Esophagus squamous epithelium (tissue), 5 donors: ENCODE data around the gene FPGT. TPM values are rescaled to one million over a fixed set of nuclear protein-coding genes. Genes with fewer than 3 reads are reported as not detected.
"Not testable (repeated sequence)": the region's sequence is repeated elsewhere in the genome, so short reads cannot be mapped to it uniquely, and the experiment has no call there.

ENCODE experiments used
- DNase-seq: peaks from one replicate; lab custom pipeline; 2025; lab: John Stamatoyannopoulos, UW
- H3K27ac ChIP-seq, 4 donors: fragments of 200-600 bp; sonication (generic); one replicate each; pipeline ENCODE4 v1.5.1; 2016 to 2019; ENCODE audit warnings: mild to moderate bottlenecking in 1 of 4
- H3K27me3 ChIP-seq, 4 donors: fragments of 200-600 bp; sonication (generic); 1 replicate in 3 of 4; 2 replicates in 1 of 4; pipeline versions ENCODE4 v1.5.1 to v1.6.0; 2017 to 2021; ENCODE audit warnings: antibody characterized with exemption in 1 of 4
- H3K36me3 ChIP-seq, 3 donors: fragments of 200-600 bp; sonication (generic); one replicate each; pipeline ENCODE4 v1.5.1; 2016 to 2019
- H3K4me1 ChIP-seq, 3 donors: fragments of 200-600 bp; sonication (generic); one replicate each; pipeline ENCODE4 v1.5.1; 2017 to 2019
- H3K4me3 ChIP-seq, 4 donors: fragments of 200-600 bp; sonication (generic); 1 replicate in 3 of 4; 2 replicates in 1 of 4; pipeline ENCODE4 v1.5.1; 2016 to 2019; ENCODE audit warnings: mild to moderate bottlenecking in 2 of 4, moderate library complexity in 1 of 4
- H3K9me3 ChIP-seq, 3 donors: fragments of 200-600 bp; sonication (generic); one replicate each; pipeline ENCODE4 v1.5.1; 2016 to 2019
- POLR2A ChIP-seq, 4 donors: fragments of 450-650 bp; IDR thresholded peaks; one replicate each; pipeline ENCODE4 v1.6.1; 2017; ENCODE audit warnings: antibody characterized with exemption in 4 of 4, mild to moderate bottlenecking in 4 of 4, moderate library complexity in 3 of 4
- WGBS, 2 donors: methylation state at CpG; one replicate each; pipeline ENCODE4 v1.1.5; 2018; 5-methylcytosine and 5-hydroxymethylcytosine counted together
- intact Hi-C: fragments of 100-400 bp; cut with DNase I; formaldehyde crosslinking; loops from one replicate; pipeline ENCODE4 v1.15.0; 2022
- total RNA-seq, 4 donors: library from RNA; depleted of rRNA; stranded (reverse); fragments of >200 nt; gene quantifications; one replicate each; pipeline ENCODE4 v1.1.0, GENCODE V29; 2016
- TF ChIP-seq, protein P1 (sequence below), 6 experiments: fragments of 450-650 bp in 4 of 6; fragments of 200-600 bp in 2 of 6; sonication (generic) in 2 of 6; IDR thresholded peaks; one replicate each; pipeline ENCODE4 v1.5.1; 2016 to 2019; ENCODE audit warnings: antibody characterized with exemption in 6 of 6, mild to moderate bottlenecking in 4 of 6, moderate library complexity in 4 of 6
- donor health status: DM: yes; HTN: yes; CAD: no.

The FPGT gene
- total RNA-seq, 4 donors from 2014 or later: 9.6 to 20.8 (median 14.6) TPM

DNA sequence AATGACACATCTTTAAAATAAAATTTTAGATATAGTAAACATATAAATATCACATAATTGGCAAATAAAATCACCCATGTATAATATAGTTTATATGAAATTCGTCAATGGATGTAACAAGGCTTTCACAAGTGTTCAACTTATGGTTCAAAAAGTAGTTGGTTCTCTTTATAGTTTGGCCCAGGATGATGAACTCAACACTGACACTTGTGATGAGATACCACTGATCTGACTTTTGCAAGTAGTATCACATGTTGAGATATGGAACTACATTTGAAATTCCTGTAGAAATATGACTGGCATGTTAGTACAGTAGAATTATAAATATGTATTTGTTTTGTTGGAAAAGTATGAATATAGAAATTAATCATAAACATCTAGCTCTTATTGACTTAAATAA is 39.0 kb downstream of the FPGT start:
- H3K4me1 ChIP-seq: no peaks in the 10 kb centered on the region
- intact Hi-C loops: no loop called here
- no peak for DNase-seq
- no peaks in the 10 kb centered on the region for H3K27me3 ChIP-seq
- WGBS, 2 donors: 42 to 58% methylated on average over 1 of the region's 1 CpG
- H3K27ac ChIP-seq: no peak overlapping the region
- no peaks in the 10 kb centered on the region for H3K9me3 ChIP-seq
- no peak overlapping the region for H3K4me3 ChIP-seq
- no peaks in the 10 kb centered on the region for H3K36me3 ChIP-seq
- no peak for TF ChIP-seq POLR2A (IDR thresholded peaks at IDR 0.05)
- TF ChIP-seq, protein P1, sequence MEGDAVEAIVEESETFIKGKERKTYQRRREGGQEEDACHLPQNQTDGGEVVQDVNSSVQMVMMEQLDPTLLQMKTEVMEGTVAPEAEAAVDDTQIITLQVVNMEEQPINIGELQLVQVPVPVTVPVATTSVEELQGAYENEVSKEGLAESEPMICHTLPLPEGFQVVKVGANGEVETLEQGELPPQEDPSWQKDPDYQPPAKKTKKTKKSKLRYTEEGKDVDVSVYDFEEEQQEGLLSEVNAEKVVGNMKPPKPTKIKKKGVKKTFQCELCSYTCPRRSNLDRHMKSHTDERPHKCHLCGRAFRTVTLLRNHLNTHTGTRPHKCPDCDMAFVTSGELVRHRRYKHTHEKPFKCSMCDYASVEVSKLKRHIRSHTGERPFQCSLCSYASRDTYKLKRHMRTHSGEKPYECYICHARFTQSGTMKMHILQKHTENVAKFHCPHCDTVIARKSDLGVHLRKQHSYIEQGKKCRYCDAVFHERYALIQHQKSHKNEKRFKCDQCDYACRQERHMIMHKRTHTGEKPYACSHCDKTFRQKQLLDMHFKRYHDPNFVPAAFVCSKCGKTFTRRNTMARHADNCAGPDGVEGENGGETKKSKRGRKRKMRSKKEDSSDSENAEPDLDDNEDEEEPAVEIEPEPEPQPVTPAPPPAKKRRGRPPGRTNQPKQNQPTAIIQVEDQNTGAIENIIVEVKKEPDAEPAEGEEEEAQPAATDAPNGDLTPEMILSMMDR (IDR thresholded peaks at IDR 0.05): no peak

DNA sequence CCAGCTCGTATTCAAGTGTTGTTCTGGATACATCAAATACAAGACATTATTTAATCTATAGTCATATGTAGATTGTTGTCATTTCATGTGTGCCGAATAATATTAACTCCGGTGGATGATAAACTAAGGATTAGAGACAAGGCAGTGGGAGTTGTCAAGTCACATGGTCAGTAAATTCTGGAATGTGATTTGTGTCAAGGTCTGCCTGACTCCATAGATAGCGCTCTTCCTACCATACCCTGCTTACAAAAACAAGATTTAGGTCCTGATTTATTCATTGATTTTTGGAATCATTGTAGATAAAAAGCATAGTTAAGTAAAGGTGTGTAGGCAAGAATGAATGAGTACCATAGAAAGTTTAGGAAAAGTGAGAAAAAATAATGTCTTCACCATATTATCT is 39.7 kb downstream of the FPGT start:
- Histone ChIP-seq H3K4me3 (no peak overlapping the region), H3K9me3 (no peaks in the 10 kb centered on the region), H3K27ac (no peak overlapping the region), H3K4me1 (no peaks in the 10 kb centered on the region), H3K36me3 (no peaks in the 10 kb centered on the region), H3K27me3 (no peaks in the 10 kb centered on the region)
- WGBS, 2 donors: 82 to 86% methylated on average over 4 of the region's 4 CpGs
- TF ChIP-seq, protein P1 (IDR thresholded peaks at IDR 0.05): no peak
- TF ChIP-seq POLR2A (IDR thresholded peaks at IDR 0.05): no peak
- DNase-seq: no peak
- intact Hi-C loops: no loop called here

DNA sequence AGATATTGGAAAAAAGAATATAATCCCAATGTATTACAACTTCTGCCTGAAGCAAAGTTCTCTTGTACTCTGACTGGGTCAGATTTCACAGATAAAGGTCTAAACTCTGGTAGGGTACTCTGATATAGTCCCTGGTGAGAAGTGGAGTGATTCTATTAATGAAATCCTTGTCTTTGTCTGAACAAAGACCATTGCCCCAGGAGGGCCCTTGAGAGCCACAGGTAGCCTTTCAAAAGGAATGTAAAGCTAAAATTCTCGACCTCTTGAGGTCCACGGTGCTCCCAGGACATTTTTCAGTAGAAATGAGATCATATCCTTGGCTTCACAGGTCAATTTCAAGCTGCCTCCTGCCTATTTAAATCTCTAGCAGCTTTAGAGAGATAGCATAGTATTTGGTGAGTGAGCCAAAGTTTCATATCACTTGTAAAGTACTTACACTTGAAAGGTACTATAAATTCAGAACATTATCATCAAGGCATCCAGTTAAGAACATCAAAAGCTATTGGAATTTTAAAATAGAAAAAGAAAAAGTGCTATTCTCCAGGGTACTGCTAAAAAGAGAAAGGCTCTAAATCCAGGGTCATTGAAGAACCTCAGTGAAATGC is 47.2 kb downstream of the FPGT start:
- H3K4me1 ChIP-seq: no peaks in the 10 kb centered on the region
- 4 to 14% methylated on average over 2 of the region's 2 CpGs for WGBS, 2 donors
- H3K36me3 ChIP-seq: no peaks in the 10 kb centered on the region
- no peak for TF ChIP-seq POLR2A (IDR thresholded peaks at IDR 0.05)
- TF ChIP-seq, protein P1 (IDR thresholded peaks at IDR 0.05): no peak
- no peaks in the 10 kb centered on the region for H3K27me3 ChIP-seq
- H3K27ac ChIP-seq: no peak overlapping the region
- no peaks in the 10 kb centered on the region for H3K9me3 ChIP-seq
- DNase-seq: no peak
- H3K4me3 ChIP-seq: no peak overlapping the region
- intact Hi-C loops: no loop called here

DNA sequence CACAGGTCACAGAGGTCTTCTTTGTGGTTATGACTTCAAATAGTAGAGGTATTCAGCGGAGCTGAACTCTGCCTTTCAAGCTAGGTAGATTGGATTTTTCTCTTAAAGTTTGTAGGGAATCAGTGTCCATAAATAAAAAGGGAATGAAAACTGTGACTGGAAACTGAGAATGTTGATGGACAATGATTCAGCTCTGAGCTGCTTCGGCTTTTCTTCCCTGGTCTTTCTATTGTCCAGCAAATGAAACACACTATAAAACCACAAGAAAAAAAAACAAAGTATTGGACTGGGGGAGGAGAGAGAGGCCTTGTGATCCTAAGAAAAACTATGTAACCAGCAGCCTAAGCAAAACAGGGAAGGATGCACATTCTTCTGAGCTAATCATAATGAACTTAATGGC is 48.3 kb downstream of the FPGT start:
- WGBS, 2 donors: 58 to 64% methylated on average over 2 of the region's 2 CpGs
- Histone ChIP-seq H3K27ac (no peak overlapping the region), H3K36me3 (no peaks in the 10 kb centered on the region), H3K4me1 (no peaks in the 10 kb centered on the region), H3K27me3 (no peaks in the 10 kb centered on the region), H3K4me3 (no peak overlapping the region), H3K9me3 (no peaks in the 10 kb centered on the region)
- no peak for TF ChIP-seq POLR2A (IDR thresholded peaks at IDR 0.05)
- TF ChIP-seq, protein P1 (IDR thresholded peaks at IDR 0.05): no peak
- no peak for DNase-seq
- intact Hi-C loops: no loop called here

DNA sequence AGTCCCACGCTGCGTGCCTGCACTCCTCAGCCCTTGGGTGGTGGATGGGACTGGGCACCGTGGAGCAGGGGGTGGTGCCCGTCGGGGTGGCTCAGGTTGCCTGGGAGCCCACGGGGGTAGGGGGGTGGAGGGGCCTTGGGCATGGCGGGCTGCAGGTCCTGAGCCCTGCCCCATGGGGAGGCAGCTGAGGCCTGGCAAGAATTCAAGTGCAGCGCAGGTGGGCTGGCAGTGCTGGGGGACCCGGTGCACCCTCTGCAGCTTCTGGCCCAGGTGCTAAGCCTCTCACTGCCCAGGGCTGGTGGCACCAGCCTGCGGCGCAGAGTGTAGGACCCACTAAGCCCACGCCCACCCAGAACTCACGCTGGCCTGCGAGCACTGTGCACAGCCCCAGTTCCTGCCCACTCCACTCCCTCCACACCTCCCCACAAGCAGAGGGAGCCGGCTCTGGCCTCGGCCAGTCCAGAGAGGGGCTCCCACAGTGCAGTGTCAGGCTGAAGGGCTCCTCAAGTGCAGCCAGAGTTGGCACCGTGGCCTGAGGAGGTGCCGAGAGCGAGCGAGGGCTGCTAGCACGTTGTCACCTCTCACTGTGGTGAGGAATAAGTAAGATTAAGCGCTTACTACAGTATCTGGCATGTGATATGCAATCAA is 50.0 kb downstream of the FPGT start:
- DNase-seq: no peak
- WGBS, 2 donors: 77 to 86% methylated on average over 4 to 6 of the region's 22 CpGs
- intact Hi-C loops: no loop called here
- Histone ChIP-seq H3K4me1 (no peaks in the 10 kb centered on the region), H3K36me3 (no peaks in the 10 kb centered on the region), H3K27me3 (no peaks in the 10 kb centered on the region), H3K4me3 (no peak overlapping the region), H3K27ac (no peak overlapping the region), H3K9me3 (no peaks in the 10 kb centered on the region)
- no peak for TF ChIP-seq POLR2A (IDR thresholded peaks at IDR 0.05)
- TF ChIP-seq, protein P1 (IDR thresholded peaks at IDR 0.05): no peak

DNA sequence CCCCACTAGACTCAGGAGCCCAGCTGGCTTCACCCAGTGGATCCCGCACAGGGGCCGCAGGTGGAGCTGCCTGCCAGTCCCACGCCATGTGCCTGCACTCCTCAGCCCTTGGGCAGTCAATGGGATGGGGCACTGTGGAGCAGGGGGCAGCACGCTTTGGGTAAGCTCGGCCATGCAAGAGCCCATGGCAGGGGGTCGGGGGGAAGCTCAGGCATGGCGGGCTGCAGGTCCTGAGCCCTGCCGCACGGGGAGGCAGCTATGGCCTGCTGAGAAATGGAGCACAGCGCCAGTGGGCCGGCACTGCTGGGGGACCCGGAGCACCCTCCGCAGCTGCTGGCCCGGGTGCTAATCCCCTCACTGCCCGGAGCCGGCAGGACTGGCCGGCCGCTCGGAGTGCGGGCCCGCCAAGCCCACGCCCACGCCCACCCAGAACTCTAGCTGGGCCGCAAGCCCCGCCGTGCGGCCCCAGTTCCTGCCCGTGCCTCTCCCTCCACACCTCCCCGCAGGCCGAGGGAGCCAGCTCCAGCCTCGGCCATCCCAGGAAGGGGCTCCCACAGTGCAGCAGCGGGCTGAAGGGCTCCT is 55.3 kb downstream of the FPGT start:
- DNase-seq, H3K4me3 ChIP-seq, intact Hi-C loops, H3K27me3 ChIP-seq, H3K36me3 ChIP-seq, H3K4me1 ChIP-seq, H3K27ac ChIP-seq, H3K9me3 ChIP-seq: not testable (repeated sequence)
- WGBS, 2 donors: 21% methylated on average over 2 of the region's 32 CpGs; no CpG with 5 or more reads in 1 of the 2 donors
